Muscle layer of colon (tissue), 2 donors: ENCODE data around the gene ARHGEF6.
A peak's percentile ranks its signal among the peaks of the same experiment; 100 is the strongest.
"Not testable (repeated sequence)": the region's sequence is repeated elsewhere in the genome, so short reads cannot be mapped to it uniquely, and the experiment has no call there.

ENCODE experiments used
- H3K27ac ChIP-seq: one replicate; pipeline ENCODE4 v1.7.0; 2013; ENCODE audit warnings: low read depth, mild to moderate bottlenecking, low read length, moderate library complexity
- H3K27me3 ChIP-seq, 2 donors: one replicate each; pipeline ENCODE4 v1.7.0; 2013; ENCODE audit warnings: low read length in 2 of 2, mild to moderate bottlenecking in 2 of 2; ENCODE audit not compliant: insufficient read depth in 2 of 2, control insufficient read depth in 1 of 2
- H3K36me3 ChIP-seq: one replicate; pipeline ENCODE4 v1.7.0; 2013; ENCODE audit warnings: mild to moderate bottlenecking, low read length; ENCODE audit not compliant: insufficient read depth
- H3K4me1 ChIP-seq: one replicate; pipeline ENCODE4 v1.7.0; 2013; ENCODE audit warnings: mild to moderate bottlenecking, low read length; ENCODE audit not compliant: insufficient read depth
- H3K4me3 ChIP-seq, 2 donors: one replicate each; pipeline ENCODE4 v1.7.0; 2013; ENCODE audit warnings: low read length in 2 of 2, low read depth in 1 of 2, mild to moderate bottlenecking in 1 of 2, moderate library complexity in 1 of 2
- H3K9ac ChIP-seq: one replicate; pipeline ENCODE4 v1.7.0; 2013; ENCODE audit warnings: low read length
- H3K9me3 ChIP-seq: one replicate; pipeline ENCODE4 v1.7.0; 2013; ENCODE audit warnings: mild to moderate bottlenecking, low read length
- donor health status: abdominal sarcoma.
- donor health status: Adenocarcinoma of cecum.

The ARHGEF6 gene

GRCh38 chrX:136812286-136812685, 31.6 kb upstream of the ARHGEF6 start:
- Histone ChIP-seq H3K4me3 (no peak overlapping the region), H3K27ac (no peak overlapping the region), H3K4me1 (no peaks in the 10 kb centered on the region), H3K9ac (no peak overlapping the region), H3K27me3 (no peaks in the 10 kb centered on the region), H3K9me3 (no peaks in the 10 kb centered on the region), H3K36me3 (no peaks in the 10 kb centered on the region)

GRCh38 chrX:136810493-136810892, 29.8 kb upstream of the ARHGEF6 start:
- Histone ChIP-seq H3K9me3 (no peaks in the 10 kb centered on the region), H3K4me1 (no peaks in the 10 kb centered on the region), H3K27me3 (no peaks in the 10 kb centered on the region), H3K9ac (no peak overlapping the region), H3K36me3 (no peaks in the 10 kb centered on the region), H3K4me3 (no peak overlapping the region), H3K27ac (no peak overlapping the region)

- no peaks in the 10 kb centered on the region for H3K27me3 ChIP-seq
- no peaks in the 10 kb centered on the region for H3K9me3 ChIP-seq
- no peaks in the 10 kb centered on the region for H3K4me1 ChIP-seq
- no peak overlapping the region for H3K4me3 ChIP-seq
- no peak overlapping the region for H3K9ac ChIP-seq
- H3K36me3 ChIP-seq = no peaks in the 10 kb centered on the region
- no peak overlapping the region for H3K27ac ChIP-seq
Measured at GRCh38 chrX:136806891-136807410, 26.2 kb upstream of the ARHGEF6 start.

GRCh38 chrX:136802515-136802914, 21.8 kb upstream of the ARHGEF6 start:
- no peaks in the 10 kb centered on the region for H3K27me3 ChIP-seq
- no peaks in the 10 kb centered on the region for H3K4me1 ChIP-seq
- no peaks in the 10 kb centered on the region for H3K36me3 ChIP-seq
- no peak overlapping the region for H3K4me3 ChIP-seq
- H3K9ac ChIP-seq = no peak overlapping the region
- H3K27ac ChIP-seq = no peak overlapping the region
- no peaks in the 10 kb centered on the region for H3K9me3 ChIP-seq

- Histone ChIP-seq H3K4me3 (no peak overlapping the region), H3K9me3 (no peaks in the 10 kb centered on the region)
Measured at GRCh38 chrX:136797787-136798186, 17.1 kb upstream of the ARHGEF6 start.

GRCh38 chrX:136795132-136795531, 14.4 kb upstream of the ARHGEF6 start:
- H3K27me3 ChIP-seq, H3K4me1 ChIP-seq, H3K9me3 ChIP-seq, H3K36me3 ChIP-seq, H3K27ac ChIP-seq, H3K4me3 ChIP-seq, H3K9ac ChIP-seq: not testable (repeated sequence)

More at GRCh38 chrX:136797787-136798186, 17.1 kb upstream of the ARHGEF6 start:
- Histone ChIP-seq H3K9ac (no peak overlapping the region), H3K36me3 (no peaks in the 10 kb centered on the region), H3K4me1 (no peaks in the 10 kb centered on the region), H3K27me3 (no peaks in the 10 kb centered on the region), H3K27ac (no peak overlapping the region)

- H3K27me3 ChIP-seq, H3K9me3 ChIP-seq, H3K9ac ChIP-seq, H3K36me3 ChIP-seq, H3K4me3 ChIP-seq, H3K27ac ChIP-seq, H3K4me1 ChIP-seq: not testable (repeated sequence)
Measured at GRCh38 chrX:136794660-136795059, 13.9 kb upstream of the ARHGEF6 start.

GRCh38 chrX:136794080-136794479, 13.3 kb upstream of the ARHGEF6 start:
- Histone ChIP-seq H3K36me3 (no peaks in the 10 kb centered on the region), H3K9me3 (no peaks in the 10 kb centered on the region), H3K9ac (no peak overlapping the region), H3K4me3 (no peak overlapping the region), H3K27me3 (no peaks in the 10 kb centered on the region), H3K27ac (no peak overlapping the region), H3K4me1 (no peaks in the 10 kb centered on the region)

- no peak overlapping the region for H3K9ac ChIP-seq
- H3K27me3 ChIP-seq = no peaks in the 10 kb centered on the region
- no peak overlapping the region for H3K27ac ChIP-seq
- no peaks in the 10 kb centered on the region for H3K4me1 ChIP-seq
- no peaks in the 10 kb centered on the region for H3K36me3 ChIP-seq
- H3K9me3 ChIP-seq = no peaks in the 10 kb centered on the region
- no peak overlapping the region for H3K4me3 ChIP-seq
Measured at GRCh38 chrX:136789856-136790255, 9.1 kb upstream of the ARHGEF6 start.

- Histone ChIP-seq H3K27me3 (peaks cover 0 to 4% of the 10 kb centered on the region in 2 donors), H3K9me3 (no peaks in the 10 kb centered on the region), H3K4me3 (no peak overlapping the region), H3K4me1 (peaks cover 9% of the 10 kb centered on the region), H3K9ac (no peak overlapping the region), H3K36me3 (no peaks in the 10 kb centered on the region), H3K27ac (no peak overlapping the region)
Measured at GRCh38 chrX:136784231-136784630, 3.5 kb upstream of the ARHGEF6 start.

GRCh38 chrX:136783159-136783558, 2.4 kb upstream of the ARHGEF6 start:
- peaks cover 0 to 4% of the 10 kb centered on the region in 2 donors for H3K27me3 ChIP-seq
- no peak overlapping the region for H3K27ac ChIP-seq
- H3K4me1 ChIP-seq = peaks cover 9% of the 10 kb centered on the region
- H3K4me3 ChIP-seq = no peak overlapping the region
- H3K9me3 ChIP-seq = no peaks in the 10 kb centered on the region
- H3K36me3 ChIP-seq = no peaks in the 10 kb centered on the region
- no peak overlapping the region for H3K9ac ChIP-seq

- peaks cover 0 to 4% of the 10 kb centered on the region in 2 donors for H3K27me3 ChIP-seq
- no peaks in the 10 kb centered on the region for H3K9me3 ChIP-seq
- H3K4me1 ChIP-seq = peaks cover 9% of the 10 kb centered on the region
- H3K4me3 ChIP-seq = peak overlapping the region in 1 of 2 donors; percentile 35
- no peaks in the 10 kb centered on the region for H3K36me3 ChIP-seq
- no peak overlapping the region for H3K27ac ChIP-seq
- H3K9ac ChIP-seq = no peak overlapping the region
Measured at GRCh38 chrX:136781180-136781797, 557 bp upstream of the ARHGEF6 start.
